GM23338 (cell line): Measurements from ENCODE around the gene SRSF5. TPM values are rescaled to one million over a fixed set of nuclear protein-coding genes. Genes with fewer than 3 reads are reported as not detected.

ENCODE experiments used
- ATAC-seq: fragments of 200-7000 bp; cut with Tn5 transposase; 3 replicates; pipeline ENCODE4 v1.9.1; 2020
- DNase-seq: peaks from one replicate; pipeline ENCODE4 v3.0.0-alpha.2; 2015; ENCODE audit warnings: low spot score
- H2AFZ ChIP-seq: fragments of 200-600 bp; sonication (generic); 2 replicates; pipeline ENCODE4 v1.8.0; 2016; ENCODE audit warnings: antibody characterized with exemption, mild to moderate bottlenecking, moderate library complexity
- H3F3A ChIP-seq: fragments of 200-600 bp; sonication (generic); replicated peaks from 2 replicates; pipeline ENCODE4 v1.8.0; 2017; ENCODE audit warnings: antibody characterized with exemption, mixed run types, low read depth
- H3K27ac ChIP-seq: fragments of 200-600 bp; sonication (generic); 2 replicates; pipeline ENCODE4 v1.6.1; 2016; ENCODE audit warnings: low read depth
- H3K27me3 ChIP-seq: fragments of 200-600 bp; sonication (generic); 2 replicates; pipeline ENCODE4 v1.8.0; 2016; ENCODE audit warnings: mild to moderate bottlenecking, mixed run types, moderate library complexity; ENCODE audit not compliant: insufficient read depth
- H3K36me3 ChIP-seq: fragments of 200-600 bp; sonication (generic); 2 replicates; pipeline ENCODE4 v1.8.0; 2016; ENCODE audit warnings: mild to moderate bottlenecking; ENCODE audit not compliant: insufficient read depth
- H3K4me1 ChIP-seq: fragments of 200-600 bp; sonication (generic); 2 replicates; pipeline ENCODE4 v1.8.0; 2016; ENCODE audit warnings: mild to moderate bottlenecking, moderate library complexity; ENCODE audit not compliant: insufficient read depth
- H3K4me2 ChIP-seq: fragments of 200-600 bp; sonication (generic); 2 replicates; pipeline ENCODE4 v1.7.1; 2017; ENCODE audit warnings: mixed run types
- H3K4me3 ChIP-seq: fragments of 200-600 bp; sonication (generic); 2 replicates; pipeline ENCODE4 v1.6.1; 2016; ENCODE audit warnings: mixed run types
- H3K79me2 ChIP-seq: fragments of 200-600 bp; sonication (generic); replicated peaks from 2 replicates; pipeline ENCODE4 v1.8.0; 2017; ENCODE audit warnings: mild to moderate bottlenecking; ENCODE audit not compliant: insufficient read depth
- H3K9me2 ChIP-seq: fragments of 200-600 bp; sonication (generic); 2 replicates; pipeline ENCODE4 v1.8.0; 2017; ENCODE audit not compliant: insufficient read depth
- H4K20me1 ChIP-seq: fragments of 200-600 bp; sonication (generic); replicated peaks from 2 replicates; pipeline ENCODE4 v1.8.0; 2017; ENCODE audit warnings: mild to moderate bottlenecking; ENCODE audit not compliant: insufficient read depth
- H3K27ac Mint-ChIP-seq: 2 replicates; pipeline ENCODE4 v1.8.0; 2020; ENCODE audit warnings: inconsistent platforms, mild to moderate bottlenecking, moderate library complexity, mixed read lengths
- H3K27me3 Mint-ChIP-seq: 3 replicates; pipeline ENCODE4 v1.8.0; 2022; ENCODE audit warnings: low read depth, mild to moderate bottlenecking, moderate library complexity, mixed read lengths, inconsistent platforms; ENCODE audit not compliant: insufficient read depth, poor library complexity
- H3K36me3 Mint-ChIP-seq: 3 replicates; pipeline ENCODE4 v1.8.0; 2021; ENCODE audit warnings: low read depth, mild to moderate bottlenecking, inconsistent platforms, moderate library complexity, mixed read lengths
- H3K4me1 Mint-ChIP-seq: 3 replicates; pipeline ENCODE4 v1.8.0; 2020; ENCODE audit warnings: mild to moderate bottlenecking, inconsistent platforms, mixed read lengths
- H3K4me3 Mint-ChIP-seq: 3 replicates; pipeline ENCODE4 v1.8.0; 2021; ENCODE audit warnings: moderate library complexity, mild to moderate bottlenecking, inconsistent platforms, mixed read lengths
- H3K9me3 Mint-ChIP-seq: 3 replicates; pipeline ENCODE4 v1.8.0; 2020; ENCODE audit warnings: moderate library complexity, mild to moderate bottlenecking, inconsistent platforms, mixed read lengths
- CREB1 ChIP-seq: fragments of 250-450 bp; sonication (Bioruptor Pico); IDR thresholded peaks from 2 replicates; pipeline ENCODE4 v1.5.0; 2020; ENCODE audit warnings: low read depth, mild to moderate bottlenecking, moderate library complexity
- EZH2 ChIP-seq: fragments of 200-600 bp; sonication (generic); IDR thresholded peaks from one replicate; pipeline ENCODE4 v1.8.0; 2017; ENCODE audit warnings: antibody characterized with exemption, mild to moderate bottlenecking, low read depth; ENCODE audit not compliant: unreplicated experiment
- EZH2phosphoT487 ChIP-seq: fragments of 200-600 bp; sonication (generic); IDR thresholded peaks from one replicate; pipeline ENCODE4 v1.8.1; 2018; ENCODE audit warnings: antibody characterized with exemption; ENCODE audit not compliant: unreplicated experiment
- JUNB ChIP-seq: IDR thresholded peaks from one replicate; pipeline ENCODE4 v1.6.1; 2016; ENCODE audit warnings: antibody characterized with exemption; ENCODE audit not compliant: unreplicated experiment
- NANOG ChIP-seq: IDR thresholded peaks from 2 replicates; pipeline ENCODE4 v1.6.1; 2016; ENCODE audit warnings: antibody characterized with exemption, borderline replicate concordance
- POLR2AphosphoS5 ChIP-seq: IDR thresholded peaks from 2 replicates; pipeline ENCODE4 v1.6.1; 2016; ENCODE audit warnings: antibody characterized with exemption, low read depth
- STAT1 ChIP-seq: IDR thresholded peaks from one replicate; pipeline ENCODE4 v1.6.1; 2016; ENCODE audit warnings: antibody characterized with exemption; ENCODE audit not compliant: unreplicated experiment
- ZNF114 ChIP-seq: fragments of 250-450 bp; sonication (Bioruptor Pico); IDR thresholded peaks from 2 replicates; pipeline ENCODE4 v1.5.0; 2020; ENCODE audit warnings: mild to moderate bottlenecking, moderate library complexity
- ZNF331 ChIP-seq: fragments of 250-450 bp; sonication (Bioruptor Pico); IDR thresholded peaks from 2 replicates; pipeline ENCODE4 v1.5.0; 2020; ENCODE audit warnings: low read depth, mild to moderate bottlenecking, moderate library complexity
- polyA plus RNA-seq: library from polyadenylated mRNA; unstranded; fragments of >200 nt; fragmentation: Nextera tagmentation; extraction: Ambion mirVana; gene quantifications from 2 replicates; pipeline ENCODE4 v1.2.1, GENCODE V29; 2016
- total RNA-seq: library from RNA; depleted of rRNA; stranded (reverse); fragments of >200 nt; shearing (Covaris generic); gene quantifications from 2 replicates; pipeline ENCODE4 v1.2.3, GENCODE V29; 2014
- TF ChIP-seq, protein P1 (sequence below): IDR thresholded peaks from 2 replicates; pipeline ENCODE4 v1.6.1; 2016; ENCODE audit warnings: antibody characterized with exemption
- TF ChIP-seq, protein P2 (sequence below), 2 experiments: fragments of 200-600 bp in 1 of 2; sonication (generic) in 1 of 2; conservative IDR thresholded peaks; 2 replicates each; pipeline versions ENCODE4 v1.5.1 to v1.6.1; 2016 to 2017; ENCODE audit warnings: antibody characterized with exemption in 2 of 2, low read depth in 2 of 2, mild to moderate bottlenecking in 2 of 2, moderate library complexity in 1 of 2
- TF ChIP-seq, protein P3 (sequence below): fragments of 250-450 bp; sonication (Bioruptor Pico); IDR thresholded peaks from 2 replicates; pipeline ENCODE4 v1.5.0; 2020; ENCODE audit warnings: mild to moderate bottlenecking, moderate library complexity
- TF ChIP-seq, protein P4 (sequence below): IDR thresholded peaks from one replicate; pipeline ENCODE4 v1.6.1; 2018; ENCODE audit warnings: antibody characterized with exemption; ENCODE audit not compliant: unreplicated experiment

The SRSF5 gene
- total and polyA plus RNA-seq, 2 experiments from 2014 or later: 172 to 389 TPM

DNA sequence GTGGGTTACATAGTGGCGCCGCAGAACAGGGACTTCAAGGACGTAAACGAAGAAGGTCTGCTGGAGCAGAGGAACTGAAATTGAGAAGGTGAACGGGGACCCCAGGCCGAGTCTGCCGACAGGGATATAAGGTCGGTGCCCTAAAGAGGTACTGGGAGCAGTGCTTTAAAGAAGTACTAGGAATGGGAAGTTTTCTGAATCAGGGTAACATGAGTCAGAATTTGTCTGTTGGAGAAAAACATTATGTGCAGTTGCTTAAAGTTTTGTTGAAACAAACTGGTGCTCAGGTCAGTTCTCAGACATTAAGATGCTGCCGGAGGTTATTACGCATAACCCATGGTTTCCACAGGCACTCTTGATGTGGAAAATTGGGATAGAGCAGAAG lies 44.9 kb downstream of the SRSF5 start:
- H3K9me3 Mint-ChIP-seq: 0 out of 3 replicates have a peak, but pooled peaks cover 10% of the 10 kb centered on the region
- no peak overlapping the region for H3K4me3 Mint-ChIP-seq
- no peaks in the 10 kb centered on the region for H3K36me3 Mint-ChIP-seq

More for the DNA sequence above, 44.9 kb downstream of the SRSF5 start:
- Histone ChIP-seq H2AFZ (no peak overlapping the region), H3K27me3 (no peaks in the 10 kb centered on the region), H3F3A (no peaks in the 10 kb centered on the region), H3K9me2 (peaks cover 6% of the 10 kb centered on the region; the same call in 1 of the 2 replicates), H3K36me3 (no peaks in the 10 kb centered on the region), H3K79me2 (no peaks in the 10 kb centered on the region), H3K27ac (no peak overlapping the region), H3K4me3 (no peak overlapping the region), H3K4me1 (no peaks in the 10 kb centered on the region), H4K20me1 (no peaks in the 10 kb centered on the region), H3K4me2 (no peak overlapping the region)
- no peak for ATAC-seq
- Mint-ChIP-seq H3K27ac (no peak overlapping the region), H3K4me1 (no peaks in the 10 kb centered on the region), H3K27me3 (no peaks in the 10 kb centered on the region)
- TF ChIP-seq EZH2 (no peak), NANOG (no peak), JUNB (no peak), CREB1 (no peak), ZNF331 (no peak), ZNF114 (no peak), POLR2AphosphoS5 (no peak), EZH2phosphoT487 (no peak), STAT1 (no peak)
- TF ChIP-seq, protein P1, sequence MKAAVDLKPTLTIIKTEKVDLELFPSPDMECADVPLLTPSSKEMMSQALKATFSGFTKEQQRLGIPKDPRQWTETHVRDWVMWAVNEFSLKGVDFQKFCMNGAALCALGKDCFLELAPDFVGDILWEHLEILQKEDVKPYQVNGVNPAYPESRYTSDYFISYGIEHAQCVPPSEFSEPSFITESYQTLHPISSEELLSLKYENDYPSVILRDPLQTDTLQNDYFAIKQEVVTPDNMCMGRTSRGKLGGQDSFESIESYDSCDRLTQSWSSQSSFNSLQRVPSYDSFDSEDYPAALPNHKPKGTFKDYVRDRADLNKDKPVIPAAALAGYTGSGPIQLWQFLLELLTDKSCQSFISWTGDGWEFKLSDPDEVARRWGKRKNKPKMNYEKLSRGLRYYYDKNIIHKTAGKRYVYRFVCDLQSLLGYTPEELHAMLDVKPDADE: no peak
- TF ChIP-seq, protein P2, sequence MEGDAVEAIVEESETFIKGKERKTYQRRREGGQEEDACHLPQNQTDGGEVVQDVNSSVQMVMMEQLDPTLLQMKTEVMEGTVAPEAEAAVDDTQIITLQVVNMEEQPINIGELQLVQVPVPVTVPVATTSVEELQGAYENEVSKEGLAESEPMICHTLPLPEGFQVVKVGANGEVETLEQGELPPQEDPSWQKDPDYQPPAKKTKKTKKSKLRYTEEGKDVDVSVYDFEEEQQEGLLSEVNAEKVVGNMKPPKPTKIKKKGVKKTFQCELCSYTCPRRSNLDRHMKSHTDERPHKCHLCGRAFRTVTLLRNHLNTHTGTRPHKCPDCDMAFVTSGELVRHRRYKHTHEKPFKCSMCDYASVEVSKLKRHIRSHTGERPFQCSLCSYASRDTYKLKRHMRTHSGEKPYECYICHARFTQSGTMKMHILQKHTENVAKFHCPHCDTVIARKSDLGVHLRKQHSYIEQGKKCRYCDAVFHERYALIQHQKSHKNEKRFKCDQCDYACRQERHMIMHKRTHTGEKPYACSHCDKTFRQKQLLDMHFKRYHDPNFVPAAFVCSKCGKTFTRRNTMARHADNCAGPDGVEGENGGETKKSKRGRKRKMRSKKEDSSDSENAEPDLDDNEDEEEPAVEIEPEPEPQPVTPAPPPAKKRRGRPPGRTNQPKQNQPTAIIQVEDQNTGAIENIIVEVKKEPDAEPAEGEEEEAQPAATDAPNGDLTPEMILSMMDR (conservative IDR thresholded peaks at IDR 0.05; ENCODE audit: low read depth in 2 of 2): no peak
- TF ChIP-seq, protein P3, sequence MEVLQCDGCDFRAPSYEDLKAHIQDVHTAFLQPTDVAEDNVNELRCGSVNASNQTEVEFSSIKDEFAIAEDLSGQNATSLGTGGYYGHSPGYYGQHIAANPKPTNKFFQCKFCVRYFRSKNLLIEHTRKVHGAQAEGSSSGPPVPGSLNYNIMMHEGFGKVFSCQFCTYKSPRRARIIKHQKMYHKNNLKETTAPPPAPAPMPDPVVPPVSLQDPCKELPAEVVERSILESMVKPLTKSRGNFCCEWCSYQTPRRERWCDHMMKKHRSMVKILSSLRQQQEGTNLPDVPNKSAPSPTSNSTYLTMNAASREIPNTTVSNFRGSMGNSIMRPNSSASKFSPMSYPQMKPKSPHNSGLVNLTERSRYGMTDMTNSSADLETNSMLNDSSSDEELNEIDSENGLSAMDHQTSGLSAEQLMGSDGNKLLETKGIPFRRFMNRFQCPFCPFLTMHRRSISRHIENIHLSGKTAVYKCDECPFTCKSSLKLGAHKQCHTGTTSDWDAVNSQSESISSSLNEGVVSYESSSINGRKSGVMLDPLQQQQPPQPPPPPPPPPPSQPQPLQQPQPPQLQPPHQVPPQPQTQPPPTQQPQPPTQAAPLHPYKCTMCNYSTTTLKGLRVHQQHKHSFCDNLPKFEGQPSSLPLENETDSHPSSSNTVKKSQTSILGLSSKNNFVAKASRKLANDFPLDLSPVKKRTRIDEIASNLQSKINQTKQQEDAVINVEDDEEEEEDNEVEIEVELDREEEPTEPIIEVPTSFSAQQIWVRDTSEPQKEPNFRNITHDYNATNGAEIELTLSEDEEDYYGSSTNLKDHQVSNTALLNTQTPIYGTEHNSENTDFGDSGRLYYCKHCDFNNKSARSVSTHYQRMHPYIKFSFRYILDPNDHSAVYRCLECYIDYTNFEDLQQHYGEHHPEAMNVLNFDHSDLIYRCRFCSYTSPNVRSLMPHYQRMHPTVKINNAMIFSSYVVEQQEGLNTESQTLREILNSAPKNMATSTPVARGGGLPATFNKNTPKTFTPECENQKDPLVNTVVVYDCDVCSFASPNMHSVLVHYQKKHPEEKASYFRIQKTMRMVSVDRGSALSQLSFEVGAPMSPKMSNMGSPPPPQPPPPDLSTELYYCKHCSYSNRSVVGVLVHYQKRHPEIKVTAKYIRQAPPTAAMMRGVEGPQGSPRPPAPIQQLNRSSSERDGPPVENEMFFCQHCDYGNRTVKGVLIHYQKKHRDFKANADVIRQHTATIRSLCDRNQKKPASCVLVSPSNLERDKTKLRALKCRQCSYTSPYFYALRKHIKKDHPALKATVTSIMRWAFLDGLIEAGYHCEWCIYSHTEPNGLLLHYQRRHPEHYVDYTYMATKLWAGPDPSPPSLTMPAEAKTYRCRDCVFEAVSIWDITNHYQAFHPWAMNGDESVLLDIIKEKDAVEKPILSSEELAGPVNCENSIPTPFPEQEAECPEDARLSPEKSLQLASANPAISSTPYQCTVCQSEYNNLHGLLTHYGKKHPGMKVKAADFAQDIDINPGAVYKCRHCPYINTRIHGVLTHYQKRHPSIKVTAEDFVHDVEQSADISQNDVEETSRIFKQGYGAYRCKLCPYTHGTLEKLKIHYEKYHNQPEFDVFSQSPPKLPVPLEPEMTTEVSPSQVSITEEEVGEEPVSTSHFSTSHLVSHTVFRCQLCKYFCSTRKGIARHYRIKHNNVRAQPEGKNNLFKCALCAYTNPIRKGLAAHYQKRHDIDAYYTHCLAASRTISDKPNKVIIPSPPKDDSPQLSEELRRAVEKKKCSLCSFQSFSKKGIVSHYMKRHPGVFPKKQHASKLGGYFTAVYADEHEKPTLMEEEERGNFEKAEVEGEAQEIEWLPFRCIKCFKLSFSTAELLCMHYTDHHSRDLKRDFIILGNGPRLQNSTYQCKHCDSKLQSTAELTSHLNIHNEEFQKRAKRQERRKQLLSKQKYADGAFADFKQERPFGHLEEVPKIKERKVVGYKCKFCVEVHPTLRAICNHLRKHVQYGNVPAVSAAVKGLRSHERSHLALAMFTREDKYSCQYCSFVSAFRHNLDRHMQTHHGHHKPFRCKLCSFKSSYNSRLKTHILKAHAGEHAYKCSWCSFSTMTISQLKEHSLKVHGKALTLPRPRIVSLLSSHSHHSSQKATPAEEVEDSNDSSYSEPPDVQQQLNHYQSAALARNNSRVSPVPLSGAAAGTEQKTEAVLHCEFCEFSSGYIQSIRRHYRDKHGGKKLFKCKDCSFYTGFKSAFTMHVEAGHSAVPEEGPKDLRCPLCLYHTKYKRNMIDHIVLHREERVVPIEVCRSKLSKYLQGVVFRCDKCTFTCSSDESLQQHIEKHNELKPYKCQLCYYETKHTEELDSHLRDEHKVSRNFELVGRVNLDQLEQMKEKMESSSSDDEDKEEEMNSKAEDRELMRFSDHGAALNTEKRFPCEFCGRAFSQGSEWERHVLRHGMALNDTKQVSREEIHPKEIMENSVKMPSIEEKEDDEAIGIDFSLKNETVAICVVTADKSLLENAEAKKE (CRISPR knock-in tag): no peak
- TF ChIP-seq, protein P4, sequence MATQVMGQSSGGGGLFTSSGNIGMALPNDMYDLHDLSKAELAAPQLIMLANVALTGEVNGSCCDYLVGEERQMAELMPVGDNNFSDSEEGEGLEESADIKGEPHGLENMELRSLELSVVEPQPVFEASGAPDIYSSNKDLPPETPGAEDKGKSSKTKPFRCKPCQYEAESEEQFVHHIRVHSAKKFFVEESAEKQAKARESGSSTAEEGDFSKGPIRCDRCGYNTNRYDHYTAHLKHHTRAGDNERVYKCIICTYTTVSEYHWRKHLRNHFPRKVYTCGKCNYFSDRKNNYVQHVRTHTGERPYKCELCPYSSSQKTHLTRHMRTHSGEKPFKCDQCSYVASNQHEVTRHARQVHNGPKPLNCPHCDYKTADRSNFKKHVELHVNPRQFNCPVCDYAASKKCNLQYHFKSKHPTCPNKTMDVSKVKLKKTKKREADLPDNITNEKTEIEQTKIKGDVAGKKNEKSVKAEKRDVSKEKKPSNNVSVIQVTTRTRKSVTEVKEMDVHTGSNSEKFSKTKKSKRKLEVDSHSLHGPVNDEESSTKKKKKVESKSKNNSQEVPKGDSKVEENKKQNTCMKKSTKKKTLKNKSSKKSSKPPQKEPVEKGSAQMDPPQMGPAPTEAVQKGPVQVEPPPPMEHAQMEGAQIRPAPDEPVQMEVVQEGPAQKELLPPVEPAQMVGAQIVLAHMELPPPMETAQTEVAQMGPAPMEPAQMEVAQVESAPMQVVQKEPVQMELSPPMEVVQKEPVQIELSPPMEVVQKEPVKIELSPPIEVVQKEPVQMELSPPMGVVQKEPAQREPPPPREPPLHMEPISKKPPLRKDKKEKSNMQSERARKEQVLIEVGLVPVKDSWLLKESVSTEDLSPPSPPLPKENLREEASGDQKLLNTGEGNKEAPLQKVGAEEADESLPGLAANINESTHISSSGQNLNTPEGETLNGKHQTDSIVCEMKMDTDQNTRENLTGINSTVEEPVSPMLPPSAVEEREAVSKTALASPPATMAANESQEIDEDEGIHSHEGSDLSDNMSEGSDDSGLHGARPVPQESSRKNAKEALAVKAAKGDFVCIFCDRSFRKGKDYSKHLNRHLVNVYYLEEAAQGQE: no peak
- DNase-seq: no peak
